Body of pancreas (tissue), 4 donors: ENCODE data around the gene MRGPRE.

ENCODE experiments used
- CTCF ChIP-seq, 7 experiments: fragments of 450-650 bp in 4 of 7; fragments of 200-600 bp in 3 of 7; sonication (generic) in 3 of 7; IDR thresholded peaks; one replicate each; pipeline ENCODE4 v1.5.1; 2016 to 2019; ENCODE audit warnings: antibody characterized with exemption in 7 of 7
- POLR2A ChIP-seq, 3 donors: fragments of 450-650 bp; IDR thresholded peaks; one replicate each; pipeline ENCODE4 v1.6.1; 2016; ENCODE audit warnings: antibody characterized with exemption in 3 of 3, mild to moderate bottlenecking in 2 of 3

- no peak for TF ChIP-seq POLR2A (IDR thresholded peaks at IDR 0.05)
- no peak for TF ChIP-seq CTCF (IDR thresholded peaks at IDR 0.05)
Measured at GRCh38 chr11:3191586-3192324, 40.5 kb downstream of the MRGPRE start.
